HCT116 (cell line): ENCODE data around the gene ATP6AP1. TPM values are rescaled to one million over a fixed set of nuclear protein-coding genes. Genes with fewer than 3 reads are reported as not detected.

Source experiments
- ATAC-seq: fragments of 200-7000 bp; cut with Tn5 transposase; 2 replicates; pipeline ENCODE4 v1.9.1; 2020; ENCODE audit warnings: mild to moderate bottlenecking, moderate library complexity
- BruUV-seq: library from RNA; stranded (reverse); fragments of 400-500 nt; replicated peaks from 2 replicates; lab custom pipeline; 2021; lab: Mats Ljungman, UMichigan
- CTCF ChIA-PET: fragments of 300-600 bp; sonication (Branson Sonifier 250); formaldehyde crosslinking; loops from one replicate; lab custom pipeline; 2021; ENCODE audit warnings: antibody characterized with exemption; lab: Charles Lee
- POLR2A ChIA-PET: fragments of 300-600, 350-600 bp; sonication (Branson Sonifier 250); formaldehyde crosslinking; loops from one replicate; lab custom pipeline; 2021; ENCODE audit warnings: antibody characterized with exemption; lab: Charles Lee
- RAD21 ChIA-PET, 2 experiments: fragments of 300-600 bp; sonication (Branson Sonifier 250); formaldehyde crosslinking; loops; one replicate each; lab custom pipeline; 2023; ENCODE audit warnings: low total read pairs in 2 of 2; ENCODE audit not compliant: uncharacterized antibody in 2 of 2, unreplicated experiment in 2 of 2, low non-redundant PET in 1 of 2; lab: Charles Lee
- DNase-seq: peaks from one replicate; pipeline ENCODE4 v3.0.0-alpha.2; 2010; ENCODE audit warnings: low read depth, low spot score
- H2AFZ ChIP-seq: fragments of 200-600 bp; shearing (Covaris generic), sonication (generic); 2 replicates; pipeline ENCODE4 v1.6.1; 2017; ENCODE audit warnings: low read depth, mixed run types, mixed read lengths, antibody characterized with exemption, low read length; ENCODE audit not compliant: poor library complexity, severe bottlenecking
- H3K27ac ChIP-seq: 2 replicates; pipeline ENCODE4 v1.5.1; 2012; ENCODE audit warnings: low read depth, low read length
- H3K27me3 ChIP-seq: fragments of 200-600 bp; sonication (generic); 2 replicates; pipeline ENCODE4 v1.6.1; 2016; ENCODE audit warnings: mixed run types, low read length, mixed read lengths; ENCODE audit not compliant: insufficient read depth
- H3K36me3 ChIP-seq, 2 experiments: fragments of 200-500 bp in 1 of 2; fragments of 200-600 bp in 1 of 2; sonication (Bioruptor generic) in 1 of 2; sonication (generic) in 1 of 2; 2 replicates each; pipeline versions ENCODE4 v1.5.1 to v1.6.1; 2014 to 2016; ENCODE audit warnings: low read length in 2 of 2, inconsistent platforms in 1 of 2, mixed read lengths in 1 of 2, mixed run types in 1 of 2; ENCODE audit not compliant: insufficient read depth in 2 of 2, control insufficient read depth in 1 of 2
- H3K4me1 ChIP-seq, 2 experiments: fragments of 200-600 bp in 1 of 2; sonication (generic) in 1 of 2; 2 replicates each; pipeline versions ENCODE4 v1.5.1 to v1.6.1; 2012 to 2017; ENCODE audit warnings: low read length in 2 of 2, inconsistent platforms in 1 of 2, mild to moderate bottlenecking in 1 of 2, mixed read lengths in 1 of 2, mixed run types in 1 of 2, moderate library complexity in 1 of 2; ENCODE audit not compliant: insufficient read depth in 2 of 2, control insufficient read depth in 1 of 2
- H3K4me2 ChIP-seq: fragments of 200-600 bp; sonication (generic); 2 replicates; pipeline ENCODE4 v1.6.1; 2017; ENCODE audit warnings: mixed run types, low read length, mixed read lengths
- H3K4me3 ChIP-seq, 2 experiments: fragments of 200-600 bp in 1 of 2; sonication (generic) in 1 of 2; replicated peaks in 1 of 2; 2 replicates each; pipeline ENCODE4 v1.5.1; 2011 to 2016; ENCODE audit warnings: low read length in 2 of 2, control low read depth in 1 of 2, low read depth in 1 of 2, mild to moderate bottlenecking in 1 of 2, mixed read lengths in 1 of 2, mixed run types in 1 of 2
- H3K79me2 ChIP-seq: fragments of 200-600 bp; sonication (generic); 2 replicates; pipeline ENCODE4 v1.6.1; 2017; ENCODE audit warnings: mild to moderate bottlenecking, mixed run types, low read length, moderate library complexity, mixed read lengths; ENCODE audit not compliant: insufficient read depth
- H3K9ac ChIP-seq: fragments of 200-600 bp; sonication (generic); 2 replicates; pipeline ENCODE4 v1.6.1; 2016; ENCODE audit warnings: low read length, mixed read lengths
- H3K9me2 ChIP-seq: fragments of 200-600 bp; sonication (generic), shearing (Covaris generic); 2 replicates; pipeline ENCODE4 v1.6.1; 2017; ENCODE audit warnings: mixed run types, mild to moderate bottlenecking, moderate library complexity; ENCODE audit not compliant: insufficient read depth
- H3K9me3 ChIP-seq, 2 experiments: fragments of 200-500 bp in 1 of 2; fragments of 200-600 bp in 1 of 2; sonication (Bioruptor generic) in 1 of 2; sonication (generic) in 1 of 2; 2 replicates each; pipeline ENCODE4 v1.6.1; 2014 to 2017; ENCODE audit warnings: low read length in 2 of 2, mixed read lengths in 2 of 2, inconsistent platforms in 1 of 2, low read depth in 1 of 2, mild to moderate bottlenecking in 1 of 2, mixed run types in 1 of 2, moderate library complexity in 1 of 2; ENCODE audit not compliant: control insufficient read depth in 1 of 2, insufficient read depth in 1 of 2
- H4K20me1 ChIP-seq: fragments of 200-600 bp; sonication (generic), shearing (Covaris generic); 2 replicates; pipeline ENCODE4 v1.6.1; 2017; ENCODE audit warnings: mixed run types, mild to moderate bottlenecking, moderate library complexity; ENCODE audit not compliant: insufficient read depth
- ATF3 ChIP-seq: IDR thresholded peaks from 2 replicates; pipeline ENCODE4 v1.6.1; 2012
- CEBPB ChIP-seq: IDR thresholded peaks from 2 replicates; pipeline ENCODE4 v1.6.1; 2012; ENCODE audit warnings: low read depth
- EZH2 ChIP-seq: fragments of 200-600 bp; sonication (generic); IDR thresholded peaks from 2 replicates; pipeline ENCODE4 v1.6.1; 2017; ENCODE audit warnings: antibody characterized with exemption, mixed run types
- FOSL1 ChIP-seq: IDR thresholded peaks from 2 replicates; pipeline ENCODE4 v1.6.1; 2012; ENCODE audit warnings: low read depth
- JUND ChIP-seq: IDR thresholded peaks from 2 replicates; pipeline ENCODE4 v1.6.1; 2012
- RAD21 ChIP-seq: IDR thresholded peaks from 2 replicates; pipeline ENCODE4 v1.6.1; 2012; ENCODE audit warnings: low read depth, mild to moderate bottlenecking
- SIN3A ChIP-seq: IDR thresholded peaks from 2 replicates; pipeline ENCODE4 v1.6.1; 2012; ENCODE audit warnings: low read depth
- TCF7L2 ChIP-seq: IDR thresholded peaks from 2 replicates; pipeline ENCODE4 v1.7.0; 2011; ENCODE audit warnings: borderline replicate concordance, inconsistent platforms; ENCODE audit not compliant: insufficient read depth, insufficient read length; ENCODE audit errors: extremely low read depth
- intact Hi-C: fragments of 100-400 bp; cut with micrococcal nuclease; formaldehyde crosslinking; loops from 2 replicates; pipeline ENCODE4 v1.10.0; 2022
- total RNA-seq: library from RNA; stranded (reverse); gene quantifications from one replicate; pipeline ENCODE4 v1.2.1, GENCODE V29; 2021; ENCODE audit not compliant: unreplicated experiment
- TF ChIP-seq, protein P1 (sequence below): IDR thresholded peaks from 2 replicates; pipeline ENCODE4 v1.6.1; 2012; ENCODE audit warnings: low read depth

The ATP6AP1 gene
- total RNA-seq, 1 experiment from 2014 or later: 53.4 TPM

DNA sequence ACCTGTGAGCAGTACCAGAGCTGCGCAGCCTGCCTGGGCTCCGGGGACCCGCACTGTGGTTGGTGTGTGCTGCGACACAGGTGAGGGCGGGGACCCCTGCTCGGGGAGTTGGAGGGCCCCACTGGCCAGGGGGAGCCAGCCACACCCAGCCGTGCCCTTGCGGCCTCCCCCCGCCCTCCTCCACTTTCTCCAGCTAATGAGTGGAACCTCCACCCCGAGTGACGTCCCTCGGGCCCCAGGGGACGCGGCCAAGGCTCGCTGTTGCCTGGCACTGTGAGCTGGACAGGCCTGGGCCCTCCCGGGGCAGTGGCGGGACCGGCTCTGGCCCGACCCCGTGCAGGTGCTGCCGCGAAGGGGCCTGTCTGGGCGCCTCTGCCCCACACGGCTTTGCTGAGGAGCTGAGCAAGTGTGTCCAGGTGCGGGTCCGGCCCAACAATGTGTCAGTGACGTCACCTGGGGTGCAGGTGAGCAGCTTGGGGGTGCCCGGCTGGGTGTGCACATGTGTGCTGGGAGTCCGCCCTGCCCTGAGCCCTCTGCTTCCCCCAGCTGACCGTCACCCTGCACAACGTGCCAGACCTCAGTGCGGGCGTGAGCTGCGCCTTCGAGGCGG is 35.2 kb downstream of the ATP6AP1 start (continued):
- TF ChIP-seq, protein P1, sequence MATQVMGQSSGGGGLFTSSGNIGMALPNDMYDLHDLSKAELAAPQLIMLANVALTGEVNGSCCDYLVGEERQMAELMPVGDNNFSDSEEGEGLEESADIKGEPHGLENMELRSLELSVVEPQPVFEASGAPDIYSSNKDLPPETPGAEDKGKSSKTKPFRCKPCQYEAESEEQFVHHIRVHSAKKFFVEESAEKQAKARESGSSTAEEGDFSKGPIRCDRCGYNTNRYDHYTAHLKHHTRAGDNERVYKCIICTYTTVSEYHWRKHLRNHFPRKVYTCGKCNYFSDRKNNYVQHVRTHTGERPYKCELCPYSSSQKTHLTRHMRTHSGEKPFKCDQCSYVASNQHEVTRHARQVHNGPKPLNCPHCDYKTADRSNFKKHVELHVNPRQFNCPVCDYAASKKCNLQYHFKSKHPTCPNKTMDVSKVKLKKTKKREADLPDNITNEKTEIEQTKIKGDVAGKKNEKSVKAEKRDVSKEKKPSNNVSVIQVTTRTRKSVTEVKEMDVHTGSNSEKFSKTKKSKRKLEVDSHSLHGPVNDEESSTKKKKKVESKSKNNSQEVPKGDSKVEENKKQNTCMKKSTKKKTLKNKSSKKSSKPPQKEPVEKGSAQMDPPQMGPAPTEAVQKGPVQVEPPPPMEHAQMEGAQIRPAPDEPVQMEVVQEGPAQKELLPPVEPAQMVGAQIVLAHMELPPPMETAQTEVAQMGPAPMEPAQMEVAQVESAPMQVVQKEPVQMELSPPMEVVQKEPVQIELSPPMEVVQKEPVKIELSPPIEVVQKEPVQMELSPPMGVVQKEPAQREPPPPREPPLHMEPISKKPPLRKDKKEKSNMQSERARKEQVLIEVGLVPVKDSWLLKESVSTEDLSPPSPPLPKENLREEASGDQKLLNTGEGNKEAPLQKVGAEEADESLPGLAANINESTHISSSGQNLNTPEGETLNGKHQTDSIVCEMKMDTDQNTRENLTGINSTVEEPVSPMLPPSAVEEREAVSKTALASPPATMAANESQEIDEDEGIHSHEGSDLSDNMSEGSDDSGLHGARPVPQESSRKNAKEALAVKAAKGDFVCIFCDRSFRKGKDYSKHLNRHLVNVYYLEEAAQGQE: no peak
- TF ChIP-seq EZH2: no peak
- TF ChIP-seq TCF7L2: no peak
- no peak for TF ChIP-seq FOSL1
- no peak for TF ChIP-seq JUND

DNA sequence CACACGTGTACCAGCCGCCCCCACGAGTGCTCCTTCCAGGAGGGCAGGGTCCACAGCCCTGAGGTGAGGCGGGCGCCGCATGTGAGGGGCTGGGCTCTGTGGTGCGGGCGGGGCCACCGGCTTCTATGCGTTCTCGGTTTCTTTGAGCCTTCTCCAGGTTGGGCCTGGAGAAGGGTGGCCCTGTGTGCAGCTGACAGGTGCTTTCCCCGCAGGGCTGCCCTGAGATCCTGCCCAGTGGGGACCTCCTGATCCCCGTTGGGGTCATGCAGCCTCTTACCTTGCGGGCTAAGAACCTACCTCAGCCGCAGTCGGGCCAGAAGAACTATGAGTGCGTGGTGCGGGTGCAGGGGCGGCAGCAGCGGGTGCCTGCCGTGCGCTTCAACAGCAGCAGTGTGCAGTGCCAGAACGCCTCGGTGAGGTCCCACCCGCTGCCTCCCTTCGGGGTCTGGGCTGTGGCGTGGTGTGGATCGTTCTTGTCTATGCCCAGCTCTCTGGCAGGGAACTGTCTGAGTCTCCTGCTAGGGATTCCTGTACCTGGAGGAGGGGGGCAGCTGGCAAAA is 36.4 kb downstream of the ATP6AP1 start:
- ChIA-PET CTCF (no interaction called here), RAD21 (no interaction called here), POLR2A (no interaction called here)
- intact Hi-C loops: no loop called here
- H4K20me1 ChIP-seq: no peaks in the 10 kb centered on the region
- no peaks in the 10 kb centered on the region for H3K9me3 ChIP-seq
- no peak overlapping the region for H3K4me3 ChIP-seq
- ATAC-seq: no peak
- peaks cover 9% of the 10 kb centered on the region for H3K79me2 ChIP-seq
- no peaks in the 10 kb centered on the region for H3K4me1 ChIP-seq
- no peak overlapping the region for H3K4me2 ChIP-seq
- H3K27ac ChIP-seq: no peak overlapping the region
- no peak for DNase-seq
- H3K9ac ChIP-seq: no peak overlapping the region
- no peak overlapping the region for H2AFZ ChIP-seq
- H3K27me3 ChIP-seq: no peaks in the 10 kb centered on the region
- TF ChIP-seq RAD21 (no peak), ATF3 (no peak), CEBPB (no peak), JUND (no peak), SIN3A (no peak)
- no peaks in the 10 kb centered on the region for H3K9me2 ChIP-seq
- no TSS peak for BruUV-seq
- peaks cover 2 to 4% of the 10 kb centered on the region in 2 experiments; a peak in 1 of 4 replicates for H3K36me3 ChIP-seq
